NCI-H2029 (cell line): Measurements from ENCODE around the gene PTPRM.

Experiments
- DNase-seq: peaks from one replicate; lab custom pipeline; 2025; lab: John Stamatoyannopoulos, UW

PTPRM gene

GRCh38 chr18:8397034-8397433, 829.9 kb downstream of the PTPRM start:
- DNase-seq: no peak

GRCh38 chr18:8399138-8399537, 832.0 kb downstream of the PTPRM start:
- no peak for DNase-seq

GRCh38 chr18:8400193-8400752, 833.2 kb downstream of the PTPRM start:
- DNase-seq: no peak

GRCh38 chr18:8400825-8401224, 833.7 kb downstream of the PTPRM start:
- no peak for DNase-seq

- no peak for DNase-seq
Observed at GRCh38 chr18:8401606-8402005, 834.5 kb downstream of the PTPRM start.

- no peak for DNase-seq
Observed at GRCh38 chr18:8402237-8402636, 835.1 kb downstream of the PTPRM start.

- no peak for DNase-seq
Observed at GRCh38 chr18:8403713-8404112, 836.6 kb downstream of the PTPRM start.

GRCh38 chr18:8406186-8406867, 839.2 kb downstream of the PTPRM start:
- no peak for DNase-seq

GRCh38 chr18:8406868-8407250, 839.7 kb downstream of the PTPRM start:
- DNase-seq: no peak

GRCh38 chr18:8409151-8409550, 842.0 kb downstream of the PTPRM start:
- no peak for DNase-seq

GRCh38 chr18:8411492-8411891, 844.4 kb downstream of the PTPRM start:
- DNase-seq: no peak

GRCh38 chr18:8412117-8412516, 845.0 kb downstream of the PTPRM start:
- no peak for DNase-seq

- no peak for DNase-seq
Observed at GRCh38 chr18:8413189-8413588, 846.1 kb downstream of the PTPRM start.

GRCh38 chr18:8413751-8414150, 846.6 kb downstream of the PTPRM start:
- no peak for DNase-seq

GRCh38 chr18:8416212-8417019, 849.3 kb downstream of the PTPRM start:
- DNase-seq: no peak

GRCh38 chr18:8422391-8422790, 855.3 kb downstream of the PTPRM start:
- DNase-seq: no peak

GRCh38 chr18:8423051-8423557, 856.0 kb downstream of the PTPRM start:
- DNase-seq: no peak

- no peak for DNase-seq
Observed at GRCh38 chr18:8424481-8424880, 857.4 kb downstream of the PTPRM start.

- DNase-seq: no peak
Observed at GRCh38 chr18:8424917-8425725, 858.0 kb downstream of the PTPRM start.

- no peak for DNase-seq
Observed at GRCh38 chr18:8426401-8426800, 859.3 kb downstream of the PTPRM start.

- no peak for DNase-seq
Observed at GRCh38 chr18:8427339-8427738, 860.2 kb downstream of the PTPRM start.

GRCh38 chr18:8428951-8429350, 861.8 kb downstream of the PTPRM start:
- no peak for DNase-seq
